H1 (cell line): ENCODE measurements around the gene ZNF483. TPM values are rescaled to one million over a fixed set of nuclear protein-coding genes. Genes with fewer than 3 reads are reported as not detected.

Source experiments
- BACH1 ChIP-seq: IDR thresholded peaks from 2 replicates; pipeline ENCODE4 v1.6.1; 2012; ENCODE audit warnings: low read length, improper control_type of control experiment
- POU5F1 ChIP-seq: IDR thresholded peaks from 2 replicates; pipeline ENCODE4 v1.6.1; 2011; ENCODE audit warnings: low read depth, mild to moderate bottlenecking, low read length, moderate library complexity
- RBBP5 ChIP-seq: IDR thresholded peaks from 2 replicates; pipeline ENCODE4 v1.7.1; 2012; ENCODE audit warnings: low read depth, mild to moderate bottlenecking, inconsistent platforms, low read length, moderate library complexity, borderline replicate concordance
- SIN3A ChIP-seq, 2 experiments: IDR thresholded peaks in 1 of 2; conservative IDR thresholded peaks in 1 of 2; 2 replicates each; pipeline ENCODE4 v1.6.1; 2011 to 2012; ENCODE audit warnings: low read length in 2 of 2, improper control_type of control experiment in 1 of 2, low read depth in 1 of 2, mild to moderate bottlenecking in 1 of 2
- polyA plus RNA-seq, 7 experiments: library from polyadenylated mRNA; depleted of rRNA in 3 of 7; stranded (reverse) in 5 of 7; unstranded in 2 of 7; fragments of >200 nt in 5 of 7; fragments of 200-250 nt in 2 of 7; gene quantifications; 1 replicate in 5 of 7; 2 replicates in 1 of 7; 4 replicates in 1 of 7; pipeline versions ENCODE4 v1.2.1 to v1.2.3, GENCODE V29; 2011 to 2013; ENCODE audit warnings: missing spikeins in 2 of 7, mixed read lengths in 2 of 7
- total RNA-seq: library from RNA; stranded (reverse); fragmentation: NEBNext Ultra II Directional; extraction: Animal tissue kit (Norgen Biotek cat#: 25700); gene quantifications from 2 replicates; pipeline ENCODE4 v1.2.1, GENCODE V29; 2021

Gene ZNF483
- total and polyA plus RNA-seq, 2 of the 8 experiments (the other 6 are each of a cell fraction or from before 2014, with no cell fraction given), result 4.8 to 83.8 TPM

- TF ChIP-seq RBBP5 (no peak), BACH1 (no peak), SIN3A (conservative IDR thresholded peaks at IDR 0.05 in 1 of 2, IDR thresholded peaks at IDR 0.05 in 1 of 2; ENCODE audit: low read depth in 1 of 2, low read length in 2 of 2) (peak in 1 of 2 experiments; percentile 47; a peak in 2 of 4 replicates), POU5F1 (no peak)
Measured at GRCh38 chr9:111599092-111599954, 74.3 kb downstream of the ZNF483 start, which contains the start of gene PTGR1 (continued).
